A375 (cell line): ENCODE data around the gene C4orf50. TPM values are rescaled to one million over a fixed set of nuclear protein-coding genes. Genes with fewer than 3 reads are reported as not detected.

Experiments used
- small RNA-seq: library from RNA; depleted of rRNA; stranded (forward); fragments of <200 nt; gene quantifications from one replicate; pipeline ENCODE3, GENCODE V24; 2014
- total RNA-seq: library from RNA; depleted of rRNA; stranded (reverse); fragments of >200 nt; shearing (Covaris generic); gene quantifications from 2 replicates; pipeline ENCODE4 v1.2.3, GENCODE V29; 2014; rRNA removed

Gene C4orf50
- 0.03 TPM in 1 of 2 replicates, not detected in the other for total RNA-seq

DNA sequence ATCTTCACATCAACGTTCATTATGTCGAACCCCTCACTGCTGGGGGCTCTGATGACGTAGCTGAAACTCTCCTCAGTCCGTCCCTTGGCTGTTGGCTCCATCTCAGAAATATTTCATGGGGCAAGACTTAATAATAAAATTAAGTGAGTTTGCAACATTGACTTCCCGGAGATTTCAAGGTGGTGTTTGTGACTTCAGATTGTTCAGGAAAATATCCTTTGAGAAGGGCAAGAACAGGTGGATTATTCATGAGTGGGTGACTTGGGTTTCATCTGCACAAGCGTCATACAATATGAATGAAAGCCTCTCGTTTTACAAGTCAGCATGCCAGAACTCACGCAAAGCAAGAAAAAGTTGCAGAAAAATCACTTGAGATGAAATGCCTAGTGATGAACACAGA, at the start of gene C4orf50:
C4orf50 (minus strand) TSS at position 101 of the 400 bp plus-strand sequence.

DNA sequence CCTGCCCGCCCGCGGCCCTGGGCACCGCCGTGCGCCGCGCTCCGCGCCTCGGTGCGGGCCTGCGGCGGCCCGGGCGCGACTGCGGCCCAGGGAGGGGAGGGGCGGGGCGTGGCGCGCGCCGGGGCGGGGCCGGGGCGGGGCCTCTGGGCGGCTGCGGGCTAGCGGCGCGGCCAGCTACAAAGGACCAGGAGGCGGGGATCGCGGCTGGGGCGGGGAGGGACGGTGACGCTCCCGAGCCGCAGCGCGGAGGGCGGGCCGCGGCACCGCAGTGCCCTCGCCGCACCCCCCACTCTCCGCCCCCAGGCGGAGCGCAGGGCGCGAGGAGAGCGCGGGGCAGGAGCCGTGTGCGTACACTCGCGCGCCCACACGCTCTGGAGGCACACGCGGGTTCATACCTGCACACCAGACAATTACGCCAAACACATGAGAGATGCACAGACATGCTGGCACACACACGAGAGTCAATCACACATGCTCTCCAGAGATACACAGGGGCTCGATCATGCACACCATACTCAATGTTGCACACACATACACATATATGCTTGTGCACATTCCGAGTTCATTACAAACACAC, 125.1 kb downstream of the C4orf50 start, which contains the start of gene CRMP1:
CRMP1 (minus strand) TSS at position 83 of the 577 bp plus-strand sequence. CDS start 117 bp downstream, outside the sequence.

Small RNA genes within 50 kb of the gene (small RNA-seq; reads per million reads assigned to genes)
- not detected for gene MIR378D1

Other genes with a start within 250 kb of the C4orf50 start
- 1.4 and 1.9 TPM in 2 replicates for gene CRMP1, start 125.3 kb downstream of the C4orf50 start, total RNA-seq
- not detected in 2 replicates for gene JAKMIP1, start 182.1 kb upstream of the C4orf50 start, total RNA-seq